ENCODE data around the gene ZNF280A. TPM values are rescaled to one million over a fixed set of nuclear protein-coding genes. Genes with fewer than 3 reads are reported as not detected.

Gene ZNF280A
- total and polyA plus RNA-seq, 9 of the 15 experiments (the other 6 are each of a cell fraction or from before 2014, with no cell fraction given): 19.0 to 40.8 (median 28.6) TPM

DNA sequence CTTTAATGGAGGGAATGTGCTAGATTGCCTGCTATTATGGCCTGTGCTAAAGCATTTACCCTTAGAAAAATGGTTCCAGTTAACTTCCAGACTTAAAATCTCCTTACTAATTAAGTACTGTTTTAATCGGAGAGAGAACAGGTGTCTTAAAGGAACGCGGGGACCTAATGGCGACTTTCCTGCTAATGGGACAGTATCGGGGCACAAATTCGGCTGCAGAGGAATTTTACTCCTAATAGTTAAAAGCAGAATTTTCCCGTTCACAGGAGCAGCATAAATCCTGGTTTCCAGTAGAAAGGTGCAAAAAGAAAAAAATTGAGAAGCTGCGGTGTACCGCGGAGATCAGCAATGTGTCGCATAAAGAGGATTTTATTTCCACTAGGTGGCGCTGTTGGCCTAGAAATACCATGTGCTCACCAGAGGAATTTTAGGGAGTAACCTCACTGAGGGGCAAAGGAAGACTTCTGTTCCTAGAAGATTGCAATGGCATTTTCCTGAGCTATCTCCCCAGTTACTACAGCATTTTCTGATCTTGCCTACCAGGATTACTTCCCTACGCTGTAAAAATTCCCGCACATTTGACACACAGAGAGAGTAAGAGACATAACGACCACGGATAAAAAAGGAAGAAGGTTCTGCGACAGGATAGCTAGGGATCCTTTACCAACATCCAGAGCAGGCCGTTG, 56.1 kb downstream of the ZNF280A start (continued):
- TF ChIP-seq, protein P1, sequence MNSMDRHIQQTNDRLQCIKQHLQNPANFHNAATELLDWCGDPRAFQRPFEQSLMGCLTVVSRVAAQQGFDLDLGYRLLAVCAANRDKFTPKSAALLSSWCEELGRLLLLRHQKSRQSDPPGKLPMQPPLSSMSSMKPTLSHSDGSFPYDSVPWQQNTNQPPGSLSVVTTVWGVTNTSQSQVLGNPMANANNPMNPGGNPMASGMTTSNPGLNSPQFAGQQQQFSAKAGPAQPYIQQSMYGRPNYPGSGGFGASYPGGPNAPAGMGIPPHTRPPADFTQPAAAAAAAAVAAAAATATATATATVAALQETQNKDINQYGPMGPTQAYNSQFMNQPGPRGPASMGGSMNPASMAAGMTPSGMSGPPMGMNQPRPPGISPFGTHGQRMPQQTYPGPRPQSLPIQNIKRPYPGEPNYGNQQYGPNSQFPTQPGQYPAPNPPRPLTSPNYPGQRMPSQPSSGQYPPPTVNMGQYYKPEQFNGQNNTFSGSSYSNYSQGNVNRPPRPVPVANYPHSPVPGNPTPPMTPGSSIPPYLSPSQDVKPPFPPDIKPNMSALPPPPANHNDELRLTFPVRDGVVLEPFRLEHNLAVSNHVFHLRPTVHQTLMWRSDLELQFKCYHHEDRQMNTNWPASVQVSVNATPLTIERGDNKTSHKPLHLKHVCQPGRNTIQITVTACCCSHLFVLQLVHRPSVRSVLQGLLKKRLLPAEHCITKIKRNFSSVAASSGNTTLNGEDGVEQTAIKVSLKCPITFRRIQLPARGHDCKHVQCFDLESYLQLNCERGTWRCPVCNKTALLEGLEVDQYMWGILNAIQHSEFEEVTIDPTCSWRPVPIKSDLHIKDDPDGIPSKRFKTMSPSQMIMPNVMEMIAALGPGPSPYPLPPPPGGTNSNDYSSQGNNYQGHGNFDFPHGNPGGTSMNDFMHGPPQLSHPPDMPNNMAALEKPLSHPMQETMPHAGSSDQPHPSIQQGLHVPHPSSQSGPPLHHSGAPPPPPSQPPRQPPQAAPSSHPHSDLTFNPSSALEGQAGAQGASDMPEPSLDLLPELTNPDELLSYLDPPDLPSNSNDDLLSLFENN (IDR thresholded peaks at IDR 0.05; ENCODE audit: low read depth in 2 of 2, low read length in 2 of 2): no peak
- no peak for TF ChIP-seq CHD2 (IDR thresholded peaks at IDR 0.05; ENCODE audit: low read depth, low read length)
- TF ChIP-seq ZNF589 (CRISPR knock-in tag; IDR thresholded peaks at IDR 0.05; ENCODE audit: low read depth): no peak
- peak; percentile 56; the same call in 1 of the 2 replicates for TF ChIP-seq HIVEP1 (CRISPR knock-in tag; IDR thresholded peaks at IDR 0.05)
- TF ChIP-seq ZNF232 (CRISPR knock-in tag; IDR thresholded peaks at IDR 0.05): peak; percentile 79; the same call in 1 of the 2 replicates
- no peak for TF ChIP-seq CEBPG (CRISPR knock-in tag; IDR thresholded peaks at IDR 0.05)
- TF ChIP-seq CEBPG (tag; conservative IDR thresholded peaks at IDR 0.05 in 1 of 2, IDR thresholded peaks at IDR 0.05 in 1 of 2): peak in 1 of 2 experiments; percentile 36; a peak in 1 of 4 replicates
- TF ChIP-seq ZNF766 (CRISPR knock-in tag; conservative IDR thresholded peaks at IDR 0.05): no peak
- no peak for TF ChIP-seq COPS2 (conservative IDR thresholded peaks at IDR 0.05)
- TF ChIP-seq ZEB2 (IDR thresholded peaks at IDR 0.05): no peak
- TF ChIP-seq, protein P2, sequence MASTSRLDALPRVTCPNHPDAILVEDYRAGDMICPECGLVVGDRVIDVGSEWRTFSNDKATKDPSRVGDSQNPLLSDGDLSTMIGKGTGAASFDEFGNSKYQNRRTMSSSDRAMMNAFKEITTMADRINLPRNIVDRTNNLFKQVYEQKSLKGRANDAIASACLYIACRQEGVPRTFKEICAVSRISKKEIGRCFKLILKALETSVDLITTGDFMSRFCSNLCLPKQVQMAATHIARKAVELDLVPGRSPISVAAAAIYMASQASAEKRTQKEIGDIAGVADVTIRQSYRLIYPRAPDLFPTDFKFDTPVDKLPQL (IDR thresholded peaks at IDR 0.05; ENCODE audit: extremely low read depth, insufficient read length): no peak
- no peak for TF ChIP-seq ZNF507 (tag; conservative IDR thresholded peaks at IDR 0.05)
- no peak for TF ChIP-seq MEIS2 (IDR thresholded peaks at IDR 0.05; ENCODE audit: partially characterized antibody)
- TF ChIP-seq, protein P3, sequence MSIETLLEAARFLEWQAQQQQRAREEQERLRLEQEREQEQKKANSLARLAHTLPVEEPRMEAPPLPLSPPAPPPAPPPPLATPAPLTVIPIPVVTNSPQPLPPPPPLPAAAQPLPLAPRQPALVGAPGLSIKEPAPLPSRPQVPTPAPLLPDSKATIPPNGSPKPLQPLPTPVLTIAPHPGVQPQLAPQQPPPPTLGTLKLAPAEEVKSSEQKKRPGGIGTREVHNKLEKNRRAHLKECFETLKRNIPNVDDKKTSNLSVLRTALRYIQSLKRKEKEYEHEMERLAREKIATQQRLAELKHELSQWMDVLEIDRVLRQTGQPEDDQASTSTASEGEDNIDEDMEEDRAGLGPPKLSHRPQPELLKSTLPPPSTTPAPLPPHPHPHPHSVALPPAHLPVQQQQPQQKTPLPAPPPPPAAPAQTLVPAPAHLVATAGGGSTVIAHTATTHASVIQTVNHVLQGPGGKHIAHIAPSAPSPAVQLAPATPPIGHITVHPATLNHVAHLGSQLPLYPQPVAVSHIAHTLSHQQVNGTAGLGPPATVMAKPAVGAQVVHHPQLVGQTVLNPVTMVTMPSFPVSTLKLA (conservative IDR thresholded peaks at IDR 0.05): peak; percentile 34 to 40; a peak in 1 of 4 replicates
- TF ChIP-seq, protein P4, sequence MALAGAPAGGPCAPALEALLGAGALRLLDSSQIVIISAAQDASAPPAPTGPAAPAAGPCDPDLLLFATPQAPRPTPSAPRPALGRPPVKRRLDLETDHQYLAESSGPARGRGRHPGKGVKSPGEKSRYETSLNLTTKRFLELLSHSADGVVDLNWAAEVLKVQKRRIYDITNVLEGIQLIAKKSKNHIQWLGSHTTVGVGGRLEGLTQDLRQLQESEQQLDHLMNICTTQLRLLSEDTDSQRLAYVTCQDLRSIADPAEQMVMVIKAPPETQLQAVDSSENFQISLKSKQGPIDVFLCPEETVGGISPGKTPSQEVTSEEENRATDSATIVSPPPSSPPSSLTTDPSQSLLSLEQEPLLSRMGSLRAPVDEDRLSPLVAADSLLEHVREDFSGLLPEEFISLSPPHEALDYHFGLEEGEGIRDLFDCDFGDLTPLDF (CRISPR knock-in tag; IDR thresholded peaks at IDR 0.05): peak; percentile 67; the same call in 1 of the 2 replicates
- no peak for TF ChIP-seq TAL1 (IDR thresholded peaks at IDR 0.05)
- no peak for TF ChIP-seq E2F3 (CRISPR knock-in tag; IDR thresholded peaks at IDR 0.05)
- no peak for TF ChIP-seq SMARCE1 (IDR thresholded peaks at IDR 0.05)
- TF ChIP-seq, protein P5, sequence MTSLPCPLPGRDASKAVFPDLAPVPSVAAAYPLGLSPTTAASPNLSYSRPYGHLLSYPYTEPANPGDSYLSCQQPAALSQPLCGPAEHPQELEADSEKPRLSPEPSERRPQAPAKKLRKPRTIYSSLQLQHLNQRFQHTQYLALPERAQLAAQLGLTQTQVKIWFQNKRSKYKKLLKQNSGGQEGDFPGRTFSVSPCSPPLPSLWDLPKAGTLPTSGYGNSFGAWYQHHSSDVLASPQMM (CRISPR knock-in tag; IDR thresholded peaks at IDR 0.05): no peak
- TF ChIP-seq, protein P6, sequence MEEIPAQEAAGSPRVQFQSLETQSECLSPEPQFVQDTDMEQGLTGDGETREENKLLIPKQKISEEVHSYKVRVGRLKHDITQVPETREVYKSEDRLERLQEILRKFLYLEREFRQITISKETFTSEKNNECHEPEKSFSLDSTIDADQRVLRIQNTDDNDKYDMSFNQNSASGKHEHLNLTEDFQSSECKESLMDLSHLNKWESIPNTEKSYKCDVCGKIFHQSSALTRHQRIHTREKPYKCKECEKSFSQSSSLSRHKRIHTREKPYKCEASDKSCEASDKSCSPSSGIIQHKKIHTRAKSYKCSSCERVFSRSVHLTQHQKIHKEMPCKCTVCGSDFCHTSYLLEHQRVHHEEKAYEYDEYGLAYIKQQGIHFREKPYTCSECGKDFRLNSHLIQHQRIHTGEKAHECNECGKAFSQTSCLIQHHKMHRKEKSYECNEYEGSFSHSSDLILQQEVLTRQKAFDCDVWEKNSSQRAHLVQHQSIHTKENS (CRISPR knock-in tag; IDR thresholded peaks at IDR 0.05): no peak

Data from K562 (cell line).